HepG2 (cell line): Measurements from ENCODE around the gene COX14. TPM values are rescaled to one million over a fixed set of nuclear protein-coding genes. Genes with fewer than 3 reads are reported as not detected.
A peak's percentile ranks its signal among the peaks of the same experiment; 100 is the strongest.

Source experiments
- AGO2 ChIP-seq: fragments of 200-400 bp; formaldehyde crosslinking; optimal IDR thresholded peaks from 2 replicates; pipeline ENCODE3; 2017; ENCODE audit warnings: mild to moderate bottlenecking, low read depth, low read length, moderate library complexity
- ARHGAP35 ChIP-seq: sonication (generic); formaldehyde crosslinking; IDR thresholded peaks from 2 replicates; pipeline ENCODE4 v1.9.0; 2022; ENCODE audit warnings: mild to moderate bottlenecking, inconsistent platforms, moderate library complexity, missing genetic modification reagents, borderline replicate concordance
- EED ChIP-seq: sonication (generic); formaldehyde crosslinking; IDR thresholded peaks from 2 replicates; pipeline ENCODE4 v1.5.0; 2020; ENCODE audit warnings: mild to moderate bottlenecking, missing genetic modification reagents
- GATAD1 ChIP-seq: IDR thresholded peaks from 2 replicates; pipeline ENCODE4 v1.6.1; 2016; ENCODE audit warnings: missing genetic modification reagents, missing compliant biosample characterization
- NFKBIZ ChIP-seq: IDR thresholded peaks from 2 replicates; pipeline ENCODE4 v1.6.1; 2018; ENCODE audit warnings: missing genetic modification reagents, missing compliant biosample characterization
- NPAS2 ChIP-seq: sonication (generic); formaldehyde crosslinking; IDR thresholded peaks from 2 replicates; pipeline ENCODE4 v1.8.0; 2022; ENCODE audit warnings: mild to moderate bottlenecking, missing genetic modification reagents, borderline replicate concordance
- RBFOX2 ChIP-seq: fragments of 200-400 bp; formaldehyde crosslinking; IDR thresholded peaks from 2 replicates; pipeline ENCODE4 v1.6.1; 2017; ENCODE audit warnings: low read depth, mild to moderate bottlenecking, low read length
- RXRB ChIP-seq: IDR thresholded peaks from 2 replicates; pipeline ENCODE4 v1.6.1; 2016; ENCODE audit warnings: borderline replicate concordance, missing genetic modification reagents, missing compliant biosample characterization
- SMARCC2 ChIP-seq: fragments of 450-650 bp; IDR thresholded peaks from 2 replicates; pipeline ENCODE4 v1.6.1; 2017; ENCODE audit warnings: antibody characterized with exemption, mild to moderate bottlenecking
- SNRNP70 ChIP-seq: fragments of 200-400 bp; formaldehyde crosslinking; IDR thresholded peaks from 2 replicates; pipeline ENCODE4 v1.6.1; 2017; ENCODE audit warnings: mild to moderate bottlenecking, low read depth, low read length, moderate library complexity
- STAG1 ChIP-seq: sonication (generic); formaldehyde crosslinking; IDR thresholded peaks from 2 replicates; pipeline ENCODE4 v1.4.0; 2020; ENCODE audit warnings: missing genetic modification reagents
- YY1 ChIP-seq: IDR thresholded peaks from 2 replicates; pipeline ENCODE4 v1.6.1; 2011; ENCODE audit warnings: low read length, low read depth, moderate library complexity, mild to moderate bottlenecking; ENCODE audit not compliant: insufficient read depth, insufficient replicate concordance
- ZBTB3 ChIP-seq: sonication (generic); formaldehyde crosslinking; IDR thresholded peaks from 2 replicates; pipeline ENCODE4 v1.4.0; 2020; ENCODE audit warnings: low read depth, mild to moderate bottlenecking, moderate library complexity, missing genetic modification reagents, borderline replicate concordance
- ZFP36L2 ChIP-seq: sonication (generic); formaldehyde crosslinking; IDR thresholded peaks from 2 replicates; pipeline ENCODE4 v1.4.0; 2020; ENCODE audit warnings: missing genetic modification reagents
- ZNF556 ChIP-seq: sonication (generic); formaldehyde crosslinking; IDR thresholded peaks from 2 replicates; pipeline ENCODE4 v1.4.0; 2020; ENCODE audit warnings: mild to moderate bottlenecking, missing genetic modification reagents, borderline replicate concordance
- ZSCAN25 ChIP-seq: sonication (generic); formaldehyde crosslinking; IDR thresholded peaks from 2 replicates; pipeline ENCODE4 v1.8.0; 2022; ENCODE audit warnings: mild to moderate bottlenecking, missing genetic modification reagents
- polyA plus RNA-seq, 8 experiments: library from polyadenylated mRNA; depleted of rRNA in 3 of 8; stranded (reverse) in 7 of 8; unstranded in 1 of 8; fragments of >200 nt; fragmentation: Illumina TruSeq in 4 of 8; extraction: Trizol in 4 of 8; gene quantifications; 2 replicates each; pipeline versions ENCODE4 v1.2.1 to v1.2.3, GENCODE V29; 2011 to 2016; ENCODE audit warnings: low read depth in 4 of 8, missing spikeins in 1 of 8, mixed read lengths in 1 of 8; ENCODE audit not compliant: insufficient read depth in 1 of 8
- total RNA-seq, 5 experiments: library from RNA; depleted of rRNA; stranded (reverse); fragments of >200 nt; fragmentation: Illumina TruSeq; extraction: Trizol; gene quantifications; 2 replicates each; pipeline ENCODE4 v1.2.3, GENCODE V29; 2016; ENCODE audit warnings: low read depth in 1 of 5
- TF ChIP-seq, protein P1 (sequence below): IDR thresholded peaks from 2 replicates; pipeline ENCODE4 v1.6.1; 2016; ENCODE audit warnings: low read depth, borderline replicate concordance
- TF ChIP-seq, protein P2 (sequence below): sonication (generic); formaldehyde crosslinking; IDR thresholded peaks from 2 replicates; pipeline ENCODE4 v1.5.0; 2020; ENCODE audit warnings: missing genetic modification reagents, mild to moderate bottlenecking, borderline replicate concordance
- TF ChIP-seq, protein P3 (sequence below): IDR thresholded peaks from 2 replicates; pipeline ENCODE4 v1.6.1; 2016; ENCODE audit warnings: low read depth, control low read depth
- TF ChIP-seq, protein P4 (sequence below): sonication (generic); formaldehyde crosslinking; conservative IDR thresholded peaks from 2 replicates; pipeline ENCODE4 v1.8.0; 2022; ENCODE audit warnings: low read depth, missing genetic modification reagents
- TF ChIP-seq, protein P5 (sequence below): sonication (generic); formaldehyde crosslinking; IDR thresholded peaks from 2 replicates; pipeline ENCODE4 v1.9.0; 2021; ENCODE audit warnings: missing genetic modification reagents, mild to moderate bottlenecking, borderline replicate concordance
- TF ChIP-seq, protein P6 (sequence below): sonication (generic); formaldehyde crosslinking; IDR thresholded peaks from 2 replicates; pipeline ENCODE4 v1.4.0; 2020; ENCODE audit warnings: missing genetic modification reagents

The COX14 gene
- total and polyA plus RNA-seq, 2 of the 13 experiments (the other 11 are each of a cell fraction or from before 2014, with no cell fraction given) = 53.0 to 71.6 TPM

DNA sequence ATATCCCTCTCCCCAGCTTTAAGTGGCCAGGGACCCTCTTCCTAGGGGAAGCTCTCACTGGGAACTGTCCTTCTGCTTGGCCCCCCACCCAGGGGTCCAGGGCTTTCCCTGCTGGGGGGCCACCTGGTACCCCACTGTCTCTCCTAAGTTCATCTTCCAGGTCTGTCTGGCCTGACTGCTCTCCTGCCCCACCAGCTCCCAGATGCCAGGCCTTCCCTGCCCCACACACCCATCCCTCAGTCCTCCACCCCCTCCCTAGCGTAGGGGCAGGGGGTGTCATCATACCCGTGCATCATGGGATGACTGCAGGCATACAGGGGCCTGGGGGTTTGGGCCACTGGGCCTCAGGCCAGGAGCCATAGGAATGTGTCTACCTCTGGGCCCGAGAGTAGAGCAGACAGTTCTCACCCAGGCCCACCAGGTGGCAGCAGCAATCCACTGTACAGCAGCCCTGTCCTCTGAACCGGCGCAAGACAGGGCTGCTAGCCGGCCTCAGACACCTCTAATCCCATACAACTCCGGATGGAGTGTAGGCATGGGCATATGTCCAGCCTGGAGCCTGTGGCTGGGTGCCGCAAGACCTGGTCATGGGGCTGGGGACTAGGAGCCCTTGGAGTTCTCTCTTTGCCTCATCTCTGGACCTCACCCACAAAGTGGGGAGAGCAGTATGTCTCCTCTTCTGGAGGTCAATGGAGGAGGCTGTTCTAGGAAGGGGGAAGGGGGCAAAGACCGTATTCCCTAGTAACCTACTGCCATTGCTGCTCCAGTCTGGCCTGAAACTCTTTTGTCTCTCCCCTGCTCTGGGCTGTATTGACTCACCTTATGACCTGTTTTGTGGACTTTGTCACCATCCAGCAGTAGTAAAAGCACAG lies 36.9 kb upstream of the COX14 start (continued):
- TF ChIP-seq ARHGAP35 (CRISPR knock-in tag) = no peak
- peak; percentile 66 for TF ChIP-seq GATAD1 (CRISPR knock-in tag)
- TF ChIP-seq NPAS2 (CRISPR knock-in tag) = no peak
- no peak; the same call in 1 of the 2 replicates for TF ChIP-seq ZNF556 (CRISPR knock-in tag)
- TF ChIP-seq RBFOX2 = no peak
- TF ChIP-seq, protein P1, sequence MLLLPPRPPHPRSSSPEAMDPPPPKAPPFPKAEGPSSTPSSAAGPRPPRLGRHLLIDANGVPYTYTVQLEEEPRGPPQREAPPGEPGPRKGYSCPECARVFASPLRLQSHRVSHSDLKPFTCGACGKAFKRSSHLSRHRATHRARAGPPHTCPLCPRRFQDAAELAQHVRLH (CRISPR knock-in tag) = peak; percentile 53; the same call in 1 of the 2 replicates
- TF ChIP-seq EED (CRISPR knock-in tag) = no peak
- TF ChIP-seq, protein P2, sequence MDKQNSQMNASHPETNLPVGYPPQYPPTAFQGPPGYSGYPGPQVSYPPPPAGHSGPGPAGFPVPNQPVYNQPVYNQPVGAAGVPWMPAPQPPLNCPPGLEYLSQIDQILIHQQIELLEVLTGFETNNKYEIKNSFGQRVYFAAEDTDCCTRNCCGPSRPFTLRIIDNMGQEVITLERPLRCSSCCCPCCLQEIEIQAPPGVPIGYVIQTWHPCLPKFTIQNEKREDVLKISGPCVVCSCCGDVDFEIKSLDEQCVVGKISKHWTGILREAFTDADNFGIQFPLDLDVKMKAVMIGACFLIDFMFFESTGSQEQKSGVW (CRISPR knock-in tag) = no peak
- peak; percentile 99 for TF ChIP-seq STAG1 (CRISPR knock-in tag)
- TF ChIP-seq, protein P3, sequence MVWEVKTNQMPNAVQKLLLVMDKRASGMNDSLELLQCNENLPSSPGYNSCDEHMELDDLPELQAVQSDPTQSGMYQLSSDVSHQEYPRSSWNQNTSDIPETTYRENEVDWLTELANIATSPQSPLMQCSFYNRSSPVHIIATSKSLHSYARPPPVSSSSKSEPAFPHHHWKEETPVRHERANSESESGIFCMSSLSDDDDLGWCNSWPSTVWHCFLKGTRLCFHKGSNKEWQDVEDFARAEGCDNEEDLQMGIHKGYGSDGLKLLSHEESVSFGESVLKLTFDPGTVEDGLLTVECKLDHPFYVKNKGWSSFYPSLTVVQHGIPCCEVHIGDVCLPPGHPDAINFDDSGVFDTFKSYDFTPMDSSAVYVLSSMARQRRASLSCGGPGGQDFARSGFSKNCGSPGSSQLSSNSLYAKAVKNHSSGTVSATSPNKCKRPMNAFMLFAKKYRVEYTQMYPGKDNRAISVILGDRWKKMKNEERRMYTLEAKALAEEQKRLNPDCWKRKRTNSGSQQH (CRISPR knock-in tag) = no peak
- TF ChIP-seq AGO2 = no peak
- TF ChIP-seq, protein P4, sequence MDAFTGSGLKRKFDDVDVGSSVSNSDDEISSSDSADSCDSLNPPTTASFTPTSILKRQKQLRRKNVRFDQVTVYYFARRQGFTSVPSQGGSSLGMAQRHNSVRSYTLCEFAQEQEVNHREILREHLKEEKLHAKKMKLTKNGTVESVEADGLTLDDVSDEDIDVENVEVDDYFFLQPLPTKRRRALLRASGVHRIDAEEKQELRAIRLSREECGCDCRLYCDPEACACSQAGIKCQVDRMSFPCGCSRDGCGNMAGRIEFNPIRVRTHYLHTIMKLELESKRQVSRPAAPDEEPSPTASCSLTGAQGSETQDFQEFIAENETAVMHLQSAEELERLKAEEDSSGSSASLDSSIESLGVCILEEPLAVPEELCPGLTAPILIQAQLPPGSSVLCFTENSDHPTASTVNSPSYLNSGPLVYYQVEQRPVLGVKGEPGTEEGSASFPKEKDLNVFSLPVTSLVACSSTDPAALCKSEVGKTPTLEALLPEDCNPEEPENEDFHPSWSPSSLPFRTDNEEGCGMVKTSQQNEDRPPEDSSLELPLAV (CRISPR knock-in tag) = no peak
- TF ChIP-seq RXRB (CRISPR knock-in tag) = no peak; the same call in 1 of the 2 replicates
- TF ChIP-seq SNRNP70 = no peak
- no peak for TF ChIP-seq ZBTB3 (CRISPR knock-in tag)
- TF ChIP-seq ZSCAN25 (CRISPR knock-in tag) = no peak
- peak; percentile 14 for TF ChIP-seq YY1
- 0 out of 2 replicates have a peak, but pooled peaks have one; percentile 38 for TF ChIP-seq NFKBIZ
- no peak for TF ChIP-seq SMARCC2
- TF ChIP-seq ZFP36L2 (CRISPR knock-in tag) = no peak
- TF ChIP-seq, protein P5, sequence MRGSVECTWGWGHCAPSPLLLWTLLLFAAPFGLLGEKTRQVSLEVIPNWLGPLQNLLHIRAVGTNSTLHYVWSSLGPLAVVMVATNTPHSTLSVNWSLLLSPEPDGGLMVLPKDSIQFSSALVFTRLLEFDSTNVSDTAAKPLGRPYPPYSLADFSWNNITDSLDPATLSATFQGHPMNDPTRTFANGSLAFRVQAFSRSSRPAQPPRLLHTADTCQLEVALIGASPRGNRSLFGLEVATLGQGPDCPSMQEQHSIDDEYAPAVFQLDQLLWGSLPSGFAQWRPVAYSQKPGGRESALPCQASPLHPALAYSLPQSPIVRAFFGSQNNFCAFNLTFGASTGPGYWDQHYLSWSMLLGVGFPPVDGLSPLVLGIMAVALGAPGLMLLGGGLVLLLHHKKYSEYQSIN (CRISPR knock-in tag) = no peak
- TF ChIP-seq, protein P6, sequence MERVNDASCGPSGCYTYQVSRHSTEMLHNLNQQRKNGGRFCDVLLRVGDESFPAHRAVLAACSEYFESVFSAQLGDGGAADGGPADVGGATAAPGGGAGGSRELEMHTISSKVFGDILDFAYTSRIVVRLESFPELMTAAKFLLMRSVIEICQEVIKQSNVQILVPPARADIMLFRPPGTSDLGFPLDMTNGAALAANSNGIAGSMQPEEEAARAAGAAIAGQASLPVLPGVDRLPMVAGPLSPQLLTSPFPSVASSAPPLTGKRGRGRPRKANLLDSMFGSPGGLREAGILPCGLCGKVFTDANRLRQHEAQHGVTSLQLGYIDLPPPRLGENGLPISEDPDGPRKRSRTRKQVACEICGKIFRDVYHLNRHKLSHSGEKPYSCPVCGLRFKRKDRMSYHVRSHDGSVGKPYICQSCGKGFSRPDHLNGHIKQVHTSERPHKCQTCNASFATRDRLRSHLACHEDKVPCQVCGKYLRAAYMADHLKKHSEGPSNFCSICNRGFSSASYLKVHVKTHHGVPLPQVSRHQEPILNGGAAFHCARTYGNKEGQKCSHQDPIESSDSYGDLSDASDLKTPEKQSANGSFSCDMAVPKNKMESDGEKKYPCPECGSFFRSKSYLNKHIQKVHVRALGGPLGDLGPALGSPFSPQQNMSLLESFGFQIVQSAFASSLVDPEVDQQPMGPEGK = no peak
